Common myeloid progenitor, CD34-positive (primary cell): ENCODE measurements around the gene RAPGEFL1. TPM values are rescaled to one million over a fixed set of nuclear protein-coding genes. Genes with fewer than 3 reads are reported as not detected.

ENCODE experiments used
- CTCF ChIA-PET: fragments of 350-600 bp; sonication (Branson Sonifier 250); formaldehyde crosslinking; loops from one replicate; lab custom pipeline; 2021; ENCODE audit warnings: antibody characterized with exemption; lab: Charles Lee
- POLR2A ChIA-PET: fragments of 350-600 bp; sonication (Branson Sonifier 250); formaldehyde crosslinking; loops from one replicate; lab custom pipeline; 2021; ENCODE audit warnings: antibody characterized with exemption; lab: Charles Lee
- DNase-seq, 3 donors: peaks; one replicate each; pipeline versions ENCODE4 v3.0.0 to v3.0.0-alpha.2; 2013
- H3K27ac ChIP-seq, 2 experiments: 1 replicate in 1 of 2; 2 replicates in 1 of 2; pipeline ENCODE4 v1.7.0; 2013; ENCODE audit warnings: inconsistent platforms in 2 of 2, low read length in 2 of 2, mild to moderate bottlenecking in 2 of 2, low read depth in 1 of 2, moderate library complexity in 1 of 2; ENCODE audit not compliant: severe bottlenecking in 2 of 2, insufficient read depth in 1 of 2, poor library complexity in 1 of 2
- H3K27me3 ChIP-seq, 5 experiments: replicated peaks in 2 of 5; 1 replicate in 3 of 5; 2 replicates in 2 of 5; pipeline versions ENCODE4 v1.6.1 to v1.7.0; 2013; ENCODE audit warnings: low read length in 4 of 5, mild to moderate bottlenecking in 2 of 5, moderate library complexity in 2 of 5, inconsistent platforms in 1 of 5; ENCODE audit not compliant: insufficient read depth in 5 of 5, control insufficient read depth in 4 of 5
- H3K36me3 ChIP-seq, 4 experiments: 1 replicate in 2 of 4; 2 replicates in 2 of 4; pipeline versions ENCODE4 v1.6.1 to v1.7.0; 2013; ENCODE audit warnings: low read length in 3 of 4, control low read depth in 1 of 4, mild to moderate bottlenecking in 1 of 4; ENCODE audit not compliant: control insufficient read depth in 4 of 4, insufficient read depth in 4 of 4
- H3K4me1 ChIP-seq, 4 experiments: 1 replicate in 3 of 4; 2 replicates in 1 of 4; pipeline versions ENCODE4 v1.6.1 to v1.7.1; 2013; ENCODE audit warnings: low read length in 3 of 4, mild to moderate bottlenecking in 3 of 4, control low read depth in 1 of 4, inconsistent platforms in 1 of 4, moderate library complexity in 1 of 4; ENCODE audit not compliant: control insufficient read depth in 4 of 4, insufficient read depth in 4 of 4; ENCODE audit errors: control extremely low read depth in 1 of 4
- H3K4me3 ChIP-seq, 7 experiments: 1 replicate in 4 of 7; 2 replicates in 3 of 7; pipeline versions ENCODE4 v1.5.1 to v1.7.0; 2013; ENCODE audit warnings: mild to moderate bottlenecking in 7 of 7, low read length in 6 of 7, moderate library complexity in 6 of 7, inconsistent platforms in 2 of 7, low read depth in 2 of 7, control low read depth in 1 of 7; ENCODE audit not compliant: insufficient read depth in 4 of 7, control insufficient read depth in 1 of 7; ENCODE audit errors: extremely low read depth in 1 of 7
- H3K9me3 ChIP-seq, 5 experiments: 1 replicate in 4 of 5; 2 replicates in 1 of 5; pipeline versions ENCODE4 v1.6.1 to v1.7.1; 2013; ENCODE audit warnings: low read length in 4 of 5, mild to moderate bottlenecking in 2 of 5, inconsistent platforms in 1 of 5, low read depth in 1 of 5, moderate library complexity in 1 of 5; ENCODE audit not compliant: control insufficient read depth in 4 of 5, insufficient read depth in 2 of 5; ENCODE audit errors: control extremely low read depth in 1 of 5
- WGBS: methylation state at CpG from one replicate; pipeline ENCODE4 v1.1.5; 2013; ENCODE audit not compliant: insufficient coverage; 5-methylcytosine and 5-hydroxymethylcytosine counted together
- polyA plus RNA-seq: library from polyadenylated mRNA; unstranded; fragments of 120-200 nt; gene quantifications from one replicate; pipeline ENCODE4 v1.2.1, GENCODE V29; 2013

RAPGEFL1 gene
- polyA plus RNA-seq: 2.3 TPM

- Histone ChIP-seq H3K4me3 (peak within 1 kb of the TSS; percentile 45 to 75 (median 52)), H3K36me3 (peaks cover 5 to 18% (median 9%) of the 10 kb centered on the region in 4 experiments), H3K9me3 (no peaks in the 10 kb centered on the region), H3K4me1 (peaks cover 0 to 16% (median 11%) of the 10 kb centered on the region in 4 experiments), H3K27ac (no peak within 1 kb of the TSS), H3K27me3 (peaks cover 0 to 8% (median 0%) of the 10 kb centered on the region in 5 experiments)
- ChIA-PET CTCF (interaction anchor here (0.6 to 7.7 kb wide), 3 partner anchors 9 to 14 kb away, joined by 3 to 70 read pairs (median 3); no protein-coding TSS in a partner anchor), POLR2A (interaction anchor here (0.7 kb wide), 1 partner anchor 13 kb away, joined by 3 read pairs; no protein-coding TSS in a partner anchor)
- under 1% methylated on average over 36 of the region's 57 CpGs for WGBS
- DNase-seq: peak; percentile 76 to 88 (median 83)
These were observed at the start of gene RAPGEFL1 for GRCh38 chr17:40177275-40177874. Gene RAPGEFL1, plus strand, starts transcription at chr17:40177470. Its CDS starts 392 bp downstream, at chr17:40177862.

- Histone ChIP-seq H3K9me3 (no peaks in the 10 kb centered on the region), H3K4me3 (no peak overlapping the region), H3K36me3 (peaks cover 18 to 79% (median 51%) of the 10 kb centered on the region in 4 experiments), H3K4me1 (peaks cover 4 to 9% (median 7%) of the 10 kb centered on the region in 4 experiments), H3K27me3 (no peaks in the 10 kb centered on the region), H3K27ac (no peak overlapping the region)
- DNase-seq: peak in 2 of 3 donors; percentile 58 to 59
- 98% methylated on average over 4 of the region's 5 CpGs for WGBS
- POLR2A ChIA-PET: no interaction called here
- CTCF ChIA-PET: interaction anchor here (1.7 kb wide), 1 partner anchor 16 kb away, joined by 5 read pairs; no protein-coding TSS in a partner anchor
These were observed 47.8 kb upstream of the RAPGEFL1 start for GRCh38 chr17:40129498-40129897.

GRCh38 chr17:40130352-40131042, 46.8 kb upstream of the RAPGEFL1 start:
- 95% methylated on average over 4 of the region's 7 CpGs for WGBS
- peak in 2 of 3 donors; percentile 47 to 56 for DNase-seq
- H3K27me3 ChIP-seq: no peaks in the 10 kb centered on the region
- H3K4me3 ChIP-seq: no peak overlapping the region
- H3K36me3 ChIP-seq: peaks cover 20 to 86% (median 57%) of the 10 kb centered on the region in 4 experiments
- H3K27ac ChIP-seq: peak overlapping the region in 1 of 2 experiments; percentile 52
- peaks cover 0 to 3% (median under 1%) of the 10 kb centered on the region in 4 experiments for H3K4me1 ChIP-seq
- ChIA-PET POLR2A (no interaction called here), CTCF (no interaction called here)
- H3K9me3 ChIP-seq: no peaks in the 10 kb centered on the region

- Histone ChIP-seq H3K36me3 (peaks cover 16 to 71% (median 48%) of the 10 kb centered on the region in 4 experiments), H3K9me3 (no peaks in the 10 kb centered on the region), H3K4me3 (no peak overlapping the region), H3K4me1 (peaks cover 0 to 9% (median 3%) of the 10 kb centered on the region in 4 experiments), H3K27ac (peak overlapping the region in 1 of 2 experiments; percentile 28), H3K27me3 (no peaks in the 10 kb centered on the region)
- CTCF ChIA-PET: interaction anchor here (0.7 to 3.8 kb wide), 7 partner anchors 8 to 61 kb away, joined by 3 to 29 read pairs (median 4); no protein-coding TSS in a partner anchor
- no peak for DNase-seq
- POLR2A ChIA-PET: interaction anchor here (1.2 to 1.4 kb wide), 2 partner anchors 11 to 20 kb away, joined by 3 to 4 read pairs; no protein-coding TSS in a partner anchor
- 98% methylated on average over 4 of the region's 7 CpGs for WGBS
These were observed 43.1 kb upstream of the RAPGEFL1 start for GRCh38 chr17:40134184-40134583.

GRCh38 chr17:40135817-40136216, 41.5 kb upstream of the RAPGEFL1 start:
- H3K4me3 ChIP-seq: no peak overlapping the region
- 100% methylated on average over 1 of the region's 3 CpGs for WGBS
- H3K4me1 ChIP-seq: peaks cover 8 to 14% (median 10%) of the 10 kb centered on the region in 4 experiments
- H3K27me3 ChIP-seq: no peaks in the 10 kb centered on the region
- CTCF ChIA-PET: interaction anchor here (1.0 to 5.8 kb wide), 4 partner anchors 12 to 23 kb away, joined by 3 to 29 read pairs (median 18); no protein-coding TSS in a partner anchor
- peaks cover 14 to 55% (median 36%) of the 10 kb centered on the region in 4 experiments for H3K36me3 ChIP-seq
- H3K9me3 ChIP-seq: no peaks in the 10 kb centered on the region
- POLR2A ChIA-PET: no interaction called here
- peak in 2 of 3 donors; percentile 38 to 52 for DNase-seq
- no peak overlapping the region for H3K27ac ChIP-seq

GRCh38 chr17:40139566-40140058, 37.7 kb upstream of the RAPGEFL1 start:
- ChIA-PET POLR2A (interaction anchor here (0.5 to 1.5 kb wide), 6 partner anchors 14 to 385 kb away, joined by 3 to 6 read pairs (median 5); partner anchors contain the start of gene MSL1), CTCF (interaction anchor here (0.8 to 5.8 kb wide), 10 partner anchors 13 to 79 kb away, joined by 3 to 28 read pairs (median 3); no protein-coding TSS in a partner anchor)
- no peaks in the 10 kb centered on the region for H3K9me3 ChIP-seq
- H3K27ac ChIP-seq: peak overlapping the region; percentile 83 to 89
- H3K27me3 ChIP-seq: no peaks in the 10 kb centered on the region
- WGBS: 20% methylated on average over 11 of the region's 14 CpGs
- peaks cover 9 to 23% (median 18%) of the 10 kb centered on the region in 4 experiments for H3K4me1 ChIP-seq
- peak overlapping the region; percentile 13 to 93 (median 88) for H3K4me3 ChIP-seq
- no peak for DNase-seq
- peaks cover under 1 to 34% (median 22%) of the 10 kb centered on the region in 4 experiments for H3K36me3 ChIP-seq
